ENCODE data around the gene SNRNP70.

DNA sequence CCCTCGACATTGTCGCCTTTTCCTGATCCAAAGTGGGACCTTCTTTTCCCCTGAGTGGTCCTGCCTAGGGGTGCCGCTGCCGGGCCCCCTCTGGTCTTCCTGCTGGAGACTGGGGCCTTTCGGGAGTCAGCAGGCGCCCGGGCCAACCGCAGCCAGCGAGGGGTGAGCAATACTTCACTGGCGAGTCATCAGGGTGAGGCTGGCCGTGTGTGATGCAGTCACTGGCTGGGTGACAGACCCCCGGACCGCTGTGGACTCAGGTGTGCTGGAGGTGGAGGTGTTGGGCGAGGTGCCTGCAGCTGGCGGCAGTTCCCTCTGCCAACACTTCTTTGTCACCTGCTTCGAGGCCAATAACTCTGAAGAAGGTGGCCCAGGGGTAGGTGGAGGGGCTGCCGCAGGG, 43.1 kb upstream of the SNRNP70 start:
- TF ChIP-seq POLR2A (IDR thresholded peaks at IDR 0.05), result no peak
- TF ChIP-seq, protein P1, sequence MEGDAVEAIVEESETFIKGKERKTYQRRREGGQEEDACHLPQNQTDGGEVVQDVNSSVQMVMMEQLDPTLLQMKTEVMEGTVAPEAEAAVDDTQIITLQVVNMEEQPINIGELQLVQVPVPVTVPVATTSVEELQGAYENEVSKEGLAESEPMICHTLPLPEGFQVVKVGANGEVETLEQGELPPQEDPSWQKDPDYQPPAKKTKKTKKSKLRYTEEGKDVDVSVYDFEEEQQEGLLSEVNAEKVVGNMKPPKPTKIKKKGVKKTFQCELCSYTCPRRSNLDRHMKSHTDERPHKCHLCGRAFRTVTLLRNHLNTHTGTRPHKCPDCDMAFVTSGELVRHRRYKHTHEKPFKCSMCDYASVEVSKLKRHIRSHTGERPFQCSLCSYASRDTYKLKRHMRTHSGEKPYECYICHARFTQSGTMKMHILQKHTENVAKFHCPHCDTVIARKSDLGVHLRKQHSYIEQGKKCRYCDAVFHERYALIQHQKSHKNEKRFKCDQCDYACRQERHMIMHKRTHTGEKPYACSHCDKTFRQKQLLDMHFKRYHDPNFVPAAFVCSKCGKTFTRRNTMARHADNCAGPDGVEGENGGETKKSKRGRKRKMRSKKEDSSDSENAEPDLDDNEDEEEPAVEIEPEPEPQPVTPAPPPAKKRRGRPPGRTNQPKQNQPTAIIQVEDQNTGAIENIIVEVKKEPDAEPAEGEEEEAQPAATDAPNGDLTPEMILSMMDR (IDR thresholded peaks at IDR 0.05), result no peak
